ENCODE results near the gene BMP7.
"Not testable (repeated sequence)": the region's sequence is repeated elsewhere in the genome, so short reads cannot be mapped to it uniquely, and the experiment has no call there.

The BMP7 gene

GRCh38 chr20:57287007-57287880 is 20.8 kb upstream of the BMP7 start:
- DNase-seq: no peak

- no peak for DNase-seq
These were observed 17.4 kb upstream of the BMP7 start for GRCh38 chr20:57283860-57284259.

- DNase-seq: no peak
These were observed 16.4 kb upstream of the BMP7 start for GRCh38 chr20:57282670-57283361.

- no peak for DNase-seq
These were observed 15.5 kb upstream of the BMP7 start for GRCh38 chr20:57281900-57282299.

GRCh38 chr20:57280221-57280620 is 13.8 kb upstream of the BMP7 start:
- DNase-seq: no peak

GRCh38 chr20:57279548-57279947 is 13.1 kb upstream of the BMP7 start:
- DNase-seq: not testable (repeated sequence)

GRCh38 chr20:57278457-57278856 is 12.0 kb upstream of the BMP7 start:
- DNase-seq: no peak

GRCh38 chr20:57277398-57278105 is 11.1 kb upstream of the BMP7 start:
- no peak for DNase-seq

- DNase-seq: no peak
These were observed 9.8 kb upstream of the BMP7 start for GRCh38 chr20:57276221-57276620.

GRCh38 chr20:57275813-57276212 is 9.4 kb upstream of the BMP7 start:
- DNase-seq: no peak

GRCh38 chr20:57275334-57275733 is 8.9 kb upstream of the BMP7 start:
- DNase-seq: no peak

- no peak for DNase-seq
These were observed 8.4 kb upstream of the BMP7 start for GRCh38 chr20:57274846-57275245.

- DNase-seq: no peak
These were observed 7.9 kb upstream of the BMP7 start for GRCh38 chr20:57274299-57274698.

GRCh38 chr20:57272883-57273535 is 6.6 kb upstream of the BMP7 start:
- no peak for DNase-seq

GRCh38 chr20:57270204-57270984 is 4.0 kb upstream of the BMP7 start:
- DNase-seq: no peak

- DNase-seq: no peak
These were observed 2.9 kb upstream of the BMP7 start for GRCh38 chr20:57269148-57269984.

- no peak for DNase-seq
These were observed 2.1 kb upstream of the BMP7 start for GRCh38 chr20:57268399-57269076.

- DNase-seq: no peak
These were observed 849 bp upstream of the BMP7 start for GRCh38 chr20:57267158-57267821.

GRCh38 chr20:57265997-57266290 is 497 bp downstream of the BMP7 start:
- no peak for DNase-seq

- no peak for DNase-seq
These were observed 975 bp downstream of the BMP7 start for GRCh38 chr20:57265336-57265996.

All from activated CD4-positive, alpha-beta T cell treated with anti-CD3 and anti-CD28 coated beads for 48 hours (primary cell).